22Rv1 (cell line): Measurements from ENCODE around the gene TLL2.

Experiments
- ZFX ChIP-seq: fragments of 450-650 bp; IDR thresholded peaks from 2 replicates; pipeline ENCODE4 v1.6.1; 2017; ENCODE audit warnings: antibody characterized with exemption, borderline replicate concordance
- TF ChIP-seq, protein P1 (sequence below): fragments of 450-650 bp; IDR thresholded peaks from 2 replicates; pipeline ENCODE4 v1.5.1; 2017; ENCODE audit warnings: mild to moderate bottlenecking

DNA sequence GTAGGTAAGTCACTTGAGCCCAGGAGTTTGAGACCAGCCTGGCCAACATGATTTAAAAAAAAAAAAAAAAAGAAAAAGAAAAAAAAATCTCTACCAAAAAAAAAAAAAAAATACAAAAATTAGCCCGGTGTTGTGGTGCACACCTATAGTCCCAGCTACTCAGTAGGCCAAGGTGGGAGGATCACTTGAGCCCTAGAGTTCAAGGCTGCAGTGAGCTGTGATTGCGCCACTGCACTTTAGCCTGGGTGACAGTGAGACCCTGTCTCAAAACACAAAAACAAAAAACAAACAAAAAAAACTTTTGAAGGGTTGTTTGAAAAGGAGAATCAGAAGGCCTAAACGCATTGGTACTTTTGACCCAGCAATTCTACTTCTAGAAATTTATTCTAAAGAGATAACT is 13.7 kb downstream of the TLL2 start:
- TF ChIP-seq, protein P1, sequence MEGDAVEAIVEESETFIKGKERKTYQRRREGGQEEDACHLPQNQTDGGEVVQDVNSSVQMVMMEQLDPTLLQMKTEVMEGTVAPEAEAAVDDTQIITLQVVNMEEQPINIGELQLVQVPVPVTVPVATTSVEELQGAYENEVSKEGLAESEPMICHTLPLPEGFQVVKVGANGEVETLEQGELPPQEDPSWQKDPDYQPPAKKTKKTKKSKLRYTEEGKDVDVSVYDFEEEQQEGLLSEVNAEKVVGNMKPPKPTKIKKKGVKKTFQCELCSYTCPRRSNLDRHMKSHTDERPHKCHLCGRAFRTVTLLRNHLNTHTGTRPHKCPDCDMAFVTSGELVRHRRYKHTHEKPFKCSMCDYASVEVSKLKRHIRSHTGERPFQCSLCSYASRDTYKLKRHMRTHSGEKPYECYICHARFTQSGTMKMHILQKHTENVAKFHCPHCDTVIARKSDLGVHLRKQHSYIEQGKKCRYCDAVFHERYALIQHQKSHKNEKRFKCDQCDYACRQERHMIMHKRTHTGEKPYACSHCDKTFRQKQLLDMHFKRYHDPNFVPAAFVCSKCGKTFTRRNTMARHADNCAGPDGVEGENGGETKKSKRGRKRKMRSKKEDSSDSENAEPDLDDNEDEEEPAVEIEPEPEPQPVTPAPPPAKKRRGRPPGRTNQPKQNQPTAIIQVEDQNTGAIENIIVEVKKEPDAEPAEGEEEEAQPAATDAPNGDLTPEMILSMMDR: no peak
- no peak for TF ChIP-seq ZFX
